Measurements from ENCODE around the gene ST3GAL3.
A peak's percentile ranks its signal among the peaks of the same experiment; 100 is the strongest.
"Not testable (repeated sequence)": the region's sequence is repeated elsewhere in the genome, so short reads cannot be mapped to it uniquely, and the experiment has no call there.

The ST3GAL3 gene

DNA sequence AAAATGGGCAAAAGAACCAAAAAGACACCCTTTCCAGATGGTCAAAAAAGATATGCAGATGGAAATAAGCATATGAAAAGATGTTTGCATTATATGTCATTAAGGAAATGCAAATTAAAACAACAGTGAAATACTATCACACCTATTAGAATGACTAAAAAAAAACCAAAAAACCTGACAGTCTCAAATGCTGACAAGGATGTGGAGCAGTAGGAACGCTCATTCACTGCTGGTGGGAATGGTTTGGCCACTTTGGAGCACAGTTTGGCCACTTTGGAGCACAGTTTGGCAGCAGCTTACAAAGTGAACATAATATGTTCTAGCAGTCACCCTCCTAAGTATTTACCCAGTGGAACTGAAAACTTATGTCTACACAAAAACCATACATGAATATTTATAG, 121.2 kb downstream of the ST3GAL3 start:
- DNase-seq: no peak

DNA sequence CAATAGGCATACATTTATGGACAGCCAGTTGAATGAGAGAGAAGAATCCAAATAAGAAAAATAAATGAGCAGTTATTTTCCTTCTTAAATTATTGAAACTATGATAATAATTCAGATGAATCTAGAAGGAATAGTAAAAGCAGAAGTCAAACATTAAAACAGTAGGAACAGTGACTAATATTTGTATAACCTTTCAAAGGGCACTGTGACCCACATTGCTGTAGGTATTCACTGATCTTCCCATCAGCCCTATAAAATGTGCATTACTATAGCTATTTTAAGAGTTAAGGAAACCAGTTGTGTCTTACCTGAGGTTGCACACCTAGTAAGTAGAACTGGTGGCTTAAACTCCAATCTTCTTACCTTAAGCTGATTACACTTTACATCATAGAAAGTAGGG, 123.5 kb downstream of the ST3GAL3 start:
- DNase-seq: no peak

GRCh38 chr1:43831851-43832250, 124.5 kb downstream of the ST3GAL3 start:
- DNase-seq: no peak

- no peak for DNase-seq
These were observed 124.9 kb downstream of the ST3GAL3 start for GRCh38 chr1:43832255-43832654.

- no peak for DNase-seq
These were observed 125.7 kb downstream of the ST3GAL3 start for GRCh38 chr1:43832998-43833397.

DNA sequence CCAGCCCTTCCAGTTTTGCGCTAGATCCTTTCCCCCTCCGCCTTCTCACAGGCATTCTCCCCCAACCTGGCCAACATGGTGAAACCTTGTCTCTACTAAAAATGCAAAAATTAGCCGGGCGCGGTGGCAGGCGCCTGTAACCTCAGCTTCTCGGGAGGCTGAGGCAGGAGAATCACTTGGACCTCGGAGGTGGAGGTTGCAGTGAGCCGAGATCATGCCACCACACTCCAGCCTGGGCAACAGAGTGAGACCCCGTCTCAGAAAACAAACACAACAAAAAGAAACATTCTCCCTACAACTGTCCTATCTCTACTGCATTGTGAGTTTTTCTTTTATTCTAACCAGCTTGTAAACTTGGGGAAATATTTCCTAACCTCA, 126.6 kb downstream of the ST3GAL3 start:
- DNase-seq: not testable (repeated sequence)

DNA sequence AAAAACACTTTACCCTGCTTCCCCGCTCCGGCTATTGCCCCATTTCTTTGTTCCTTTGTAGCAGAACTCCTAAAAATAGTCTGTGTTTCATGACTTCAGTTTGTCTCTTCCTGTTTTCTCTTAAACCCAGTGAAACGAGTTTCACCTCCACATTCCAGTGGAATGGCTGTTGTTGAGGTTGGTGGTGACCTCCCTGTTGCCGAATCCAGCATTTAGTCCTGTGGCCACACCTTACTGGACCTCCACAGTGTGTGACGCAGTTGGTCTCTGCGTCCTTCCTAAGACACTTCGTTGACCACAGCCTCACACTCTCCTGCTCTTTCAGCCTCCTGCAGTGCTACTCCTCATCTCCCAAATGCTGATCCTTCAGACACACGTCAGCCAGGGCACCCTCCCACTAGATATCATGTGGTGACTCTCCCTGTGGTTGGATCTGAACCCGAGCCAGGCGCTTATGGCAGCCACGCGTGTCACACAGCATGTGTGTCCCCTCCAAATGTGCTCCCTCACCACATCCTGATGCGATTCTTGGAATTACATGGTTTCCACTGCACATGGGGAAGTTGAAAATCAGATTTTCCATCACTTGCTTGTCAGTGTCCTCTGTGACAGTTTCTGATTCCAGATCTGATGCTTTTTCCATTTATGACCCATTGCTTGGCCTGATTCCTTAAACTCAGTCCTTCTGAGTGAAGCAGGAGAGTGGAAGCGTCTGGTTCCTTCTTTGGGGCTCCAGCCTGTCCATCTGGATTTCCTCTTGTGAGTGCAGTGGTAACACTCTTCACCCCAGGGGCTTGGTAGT, 127.1 kb downstream of the ST3GAL3 start:
- DNase-seq: no peak

- no peak for DNase-seq
These were observed 128.0 kb downstream of the ST3GAL3 start for GRCh38 chr1:43835082-43836021.

GRCh38 chr1:43836267-43836951, 129.1 kb downstream of the ST3GAL3 start:
- DNase-seq: peak; percentile 79

GRCh38 chr1:43839056-43839455, 131.7 kb downstream of the ST3GAL3 start:
- no peak for DNase-seq

- no peak for DNase-seq
These were observed 134.2 kb downstream of the ST3GAL3 start for GRCh38 chr1:43841321-43842174.

DNA sequence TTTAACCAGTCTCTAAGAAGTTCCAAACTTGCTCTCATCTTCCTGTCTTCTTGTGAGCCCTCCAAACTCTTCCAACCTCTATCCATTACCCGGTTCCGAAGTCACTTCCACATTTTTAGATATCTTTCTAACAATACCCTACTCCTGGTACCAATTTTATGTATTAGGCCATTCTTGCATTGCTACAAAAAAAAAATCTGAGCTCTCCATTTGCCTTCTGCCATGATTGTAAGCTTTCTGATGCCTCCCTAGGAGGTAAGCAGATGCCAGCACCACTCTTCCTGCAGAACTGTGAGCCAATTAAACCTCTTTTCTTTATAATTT, 134.8 kb downstream of the ST3GAL3 start:
- no peak for DNase-seq

GRCh38 chr1:43843684-43844083, 136.3 kb downstream of the ST3GAL3 start:
- DNase-seq: no peak

- no peak for DNase-seq
These were observed 136.8 kb downstream of the ST3GAL3 start for GRCh38 chr1:43844114-43844513.

DNA sequence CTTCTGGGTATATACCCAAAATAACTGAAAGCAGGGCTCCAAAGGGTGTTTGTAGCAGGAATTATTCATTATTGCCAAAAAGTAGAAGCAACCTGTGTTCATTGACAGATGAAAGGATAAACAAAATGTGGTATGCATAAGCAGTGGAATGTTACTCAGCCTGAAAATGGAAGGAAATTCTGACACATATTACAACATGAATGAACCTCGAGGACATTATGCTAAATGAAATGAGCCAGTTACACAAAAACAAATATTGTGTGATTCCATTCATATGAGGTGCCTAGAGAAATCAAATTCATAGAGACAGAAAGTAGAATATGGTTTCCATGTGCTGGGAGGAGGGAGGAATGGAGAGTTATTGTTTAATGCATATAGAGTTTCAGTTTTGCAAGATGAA, 140.0 kb downstream of the ST3GAL3 start:
- DNase-seq: no peak

GRCh38 chr1:43847882-43848281, 140.5 kb downstream of the ST3GAL3 start:
- no peak for DNase-seq

GRCh38 chr1:43849670-43850069, 142.3 kb downstream of the ST3GAL3 start:
- DNase-seq: no peak

DNA sequence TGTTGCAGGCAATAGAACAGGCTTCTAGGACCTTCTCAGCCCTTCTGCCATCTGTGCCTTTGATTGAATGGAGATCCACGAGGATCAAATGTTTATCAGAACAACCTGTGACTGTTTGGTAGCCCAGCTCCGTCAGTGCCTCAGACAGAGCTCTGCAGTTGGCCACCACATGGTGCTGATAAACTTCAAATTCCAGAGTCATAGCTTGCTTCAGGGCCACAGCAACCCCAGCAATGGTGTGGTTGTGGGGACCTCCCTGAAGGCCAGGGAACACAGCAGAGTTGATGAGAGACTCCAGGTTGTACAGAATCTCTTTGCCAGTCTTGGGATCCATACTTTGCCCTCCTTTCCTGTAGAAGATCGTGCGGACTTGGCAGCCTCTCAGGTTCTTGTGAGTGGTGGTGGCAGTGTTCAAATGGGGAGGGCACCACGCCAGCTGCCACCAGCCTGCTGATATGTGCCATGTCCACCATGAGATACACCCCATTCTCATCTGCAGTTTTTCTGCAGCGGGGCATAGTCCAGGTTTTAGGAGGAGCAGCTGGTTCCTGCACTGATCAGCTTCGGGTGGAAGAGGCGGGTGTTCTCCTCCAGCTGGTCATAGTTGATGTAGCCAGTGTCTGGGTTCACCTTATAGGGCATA, 143.4 kb downstream of the ST3GAL3 start:
- DNase-seq: no peak

DNA sequence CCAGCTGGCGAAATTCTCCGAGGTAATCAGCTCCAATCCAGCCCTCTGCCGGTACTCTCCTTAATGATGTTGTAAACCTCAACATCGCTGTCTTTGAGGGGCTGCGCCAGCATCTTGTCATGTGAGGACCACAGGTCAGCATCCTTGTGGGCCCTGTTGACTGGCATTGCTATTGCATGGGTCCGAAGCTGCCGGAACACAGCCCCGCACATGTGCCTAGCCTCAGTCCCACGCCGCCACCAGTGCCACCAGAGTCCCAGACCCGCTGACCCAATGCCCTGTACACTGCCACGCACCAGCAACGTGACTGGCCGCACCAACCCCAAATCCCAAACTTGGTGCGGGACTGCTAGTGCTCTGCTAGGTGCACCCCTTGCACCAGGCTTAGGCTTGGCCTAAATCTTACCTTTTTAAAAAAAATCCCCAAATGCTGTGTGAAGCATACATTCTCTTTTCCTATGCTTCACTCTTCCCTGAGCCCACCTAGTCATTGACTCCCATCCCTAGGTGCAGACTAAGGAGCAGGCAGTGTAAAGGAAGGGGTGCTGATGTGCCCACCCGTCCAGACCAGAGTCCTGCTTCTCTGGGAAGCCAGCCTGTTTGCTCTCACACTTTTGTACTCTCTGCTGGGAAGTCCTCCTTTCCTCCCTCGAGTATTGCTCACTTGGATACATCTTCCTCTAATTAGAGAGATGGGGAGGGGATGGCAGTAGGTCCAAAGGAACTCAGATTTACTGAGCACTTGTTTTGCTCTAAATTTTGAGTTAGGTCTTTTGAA, 144.4 kb downstream of the ST3GAL3 start:
- DNase-seq: no peak

DNA sequence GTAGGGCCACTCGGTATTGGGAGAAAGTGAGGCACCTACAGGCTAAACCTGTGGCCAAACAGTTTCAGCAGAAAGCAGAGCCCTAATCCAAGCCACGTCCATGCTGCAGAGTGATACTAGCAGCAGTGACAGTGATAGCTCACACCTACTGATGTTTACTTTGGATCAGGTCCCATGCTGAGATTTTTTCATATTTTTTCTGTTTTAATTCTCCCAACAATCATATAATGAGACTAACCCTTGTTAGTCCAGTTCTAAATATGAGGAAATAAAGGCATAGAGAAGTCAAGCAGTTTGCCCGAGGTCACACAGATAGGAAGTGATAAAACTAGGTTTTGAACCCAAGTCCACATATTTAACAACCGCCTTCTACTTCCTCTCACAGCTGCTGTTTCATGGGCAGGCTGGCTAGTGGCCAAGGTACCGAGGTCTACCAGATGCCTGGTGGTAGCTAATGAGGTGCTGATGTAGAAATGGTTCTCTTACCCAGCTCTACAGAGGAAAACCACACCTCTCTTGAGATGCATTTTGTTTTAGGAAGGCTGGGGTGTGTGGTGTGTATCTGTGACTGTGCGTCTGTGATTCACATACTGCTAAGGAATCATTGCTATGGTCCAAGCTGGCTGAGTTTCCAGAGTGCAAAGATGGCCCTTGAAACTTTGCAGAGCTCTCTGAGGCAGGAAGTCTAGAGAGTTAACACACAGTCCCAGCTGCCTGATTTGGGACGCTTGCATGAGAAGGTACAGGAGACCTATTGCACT, 146.0 kb downstream of the ST3GAL3 start:
- no peak for DNase-seq

Measured in CD4-positive, alpha-beta T cell treated with Interleukin-17A for 4 hours (primary cell).